AG09309 (cell line): Measurements from ENCODE around the gene NPHP1.
"Not testable (repeated sequence)": the region's sequence is repeated elsewhere in the genome, so short reads cannot be mapped to it uniquely, and the experiment has no call there.

Source experiments
- DNase-seq: peaks from one replicate; pipeline ENCODE4 v3.0.0-alpha.2; 2010; ENCODE audit warnings: low read depth
- H3K4me3 ChIP-seq: 2 replicates; pipeline ENCODE4 v1.5.1; 2011; ENCODE audit warnings: mild to moderate bottlenecking, low read depth, low read length, moderate library complexity; ENCODE audit not compliant: control insufficient read depth
- CTCF ChIP-seq: IDR thresholded peaks from 2 replicates; pipeline ENCODE4 v1.5.1; 2011; ENCODE audit warnings: mild to moderate bottlenecking, low read depth, low read length, inconsistent platforms; ENCODE audit not compliant: insufficient read depth, control insufficient read depth; ENCODE audit errors: missing control alignments

Gene NPHP1

GRCh38 chr2:110115291-110116032 lies 89.4 kb downstream of the NPHP1 start, which contains the start of gene MALL:
Gene MALL, minus strand, starts transcription at chr2:110115822. Its CDS starts 30 bp downstream, at chr2:110115792.
- no peak for DNase-seq
- peak within 1 kb of the TSS; percentile 52 for H3K4me3 ChIP-seq
- TF ChIP-seq CTCF: no peak

DNA sequence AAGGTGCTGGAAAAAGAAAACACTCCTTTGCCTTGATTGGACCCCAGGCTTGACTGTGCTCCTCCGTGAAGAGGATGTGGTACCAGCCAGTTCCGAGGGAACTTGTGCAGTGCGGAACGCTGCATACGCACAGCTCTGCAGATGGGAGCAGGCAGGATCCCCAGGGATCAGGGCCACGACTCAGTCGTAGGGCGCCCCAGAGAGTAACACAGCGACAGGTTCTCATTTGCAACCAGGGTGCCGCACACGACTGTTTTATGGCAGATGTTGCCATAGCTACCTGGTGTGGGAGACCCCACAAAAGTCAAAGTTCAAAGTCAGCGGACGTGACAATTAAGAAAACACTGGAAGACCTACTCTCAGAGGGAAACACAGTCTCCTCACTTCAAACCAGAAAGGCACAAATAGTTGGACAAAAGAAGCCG lies 90.0 kb downstream of the NPHP1 start:
- no peak for TF ChIP-seq CTCF
- no peak for DNase-seq
- peak overlapping the region; percentile 52 for H3K4me3 ChIP-seq

DNA sequence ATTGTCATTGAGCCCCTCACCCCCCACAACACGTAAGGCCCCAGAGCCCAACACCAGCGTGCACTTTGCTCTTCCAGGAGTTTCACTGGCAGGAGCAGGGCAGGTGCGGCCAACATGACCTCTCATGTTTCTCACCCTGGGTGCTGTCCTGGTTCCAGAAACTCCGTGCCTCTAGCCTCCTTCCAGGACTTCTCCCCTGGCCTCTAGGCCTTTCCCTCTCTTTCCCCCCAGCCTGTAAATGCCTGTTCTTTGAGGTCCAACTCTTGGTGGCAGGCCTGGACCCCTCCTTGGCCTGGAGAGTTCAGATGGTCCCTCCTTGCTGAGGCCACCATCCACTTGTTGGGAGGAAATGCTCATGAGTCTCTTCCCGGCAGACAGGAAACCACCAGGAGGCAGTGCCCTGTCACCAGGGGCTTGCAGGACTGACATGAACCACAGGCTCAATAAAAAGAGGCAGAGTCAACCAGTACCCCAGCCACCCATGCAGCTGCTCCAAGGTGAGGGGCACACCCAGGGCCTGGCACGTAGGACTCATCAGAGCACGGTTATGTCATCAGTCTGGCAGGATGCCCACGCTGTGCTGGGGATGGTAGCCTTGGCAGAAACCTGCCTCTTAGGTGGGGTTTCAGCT lies 90.7 kb downstream of the NPHP1 start:
- TF ChIP-seq CTCF: peak; percentile 20
- H3K4me3 ChIP-seq: peak overlapping the region; percentile 52
- no peak for DNase-seq

DNA sequence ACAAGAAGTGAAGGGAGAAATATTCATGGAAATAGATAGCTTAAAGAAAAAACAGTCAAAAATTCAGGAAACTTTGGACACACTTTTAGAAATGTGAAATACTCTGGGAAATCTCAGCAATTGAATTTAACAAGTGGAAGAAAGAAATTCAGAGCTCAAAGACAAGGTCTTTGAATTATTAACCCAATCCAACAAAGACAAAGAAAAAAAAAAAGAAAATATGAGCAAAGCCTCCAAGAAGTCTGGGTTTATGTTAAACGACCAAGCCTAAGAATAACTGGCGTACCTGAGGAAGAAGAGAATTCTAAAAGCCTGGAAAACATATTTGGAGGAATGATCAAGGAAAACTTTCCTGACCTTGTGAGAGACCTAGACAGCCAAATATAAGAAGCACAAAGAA lies 96.5 kb downstream of the NPHP1 start:
- H3K4me3 ChIP-seq, DNase-seq: not testable (repeated sequence)

DNA sequence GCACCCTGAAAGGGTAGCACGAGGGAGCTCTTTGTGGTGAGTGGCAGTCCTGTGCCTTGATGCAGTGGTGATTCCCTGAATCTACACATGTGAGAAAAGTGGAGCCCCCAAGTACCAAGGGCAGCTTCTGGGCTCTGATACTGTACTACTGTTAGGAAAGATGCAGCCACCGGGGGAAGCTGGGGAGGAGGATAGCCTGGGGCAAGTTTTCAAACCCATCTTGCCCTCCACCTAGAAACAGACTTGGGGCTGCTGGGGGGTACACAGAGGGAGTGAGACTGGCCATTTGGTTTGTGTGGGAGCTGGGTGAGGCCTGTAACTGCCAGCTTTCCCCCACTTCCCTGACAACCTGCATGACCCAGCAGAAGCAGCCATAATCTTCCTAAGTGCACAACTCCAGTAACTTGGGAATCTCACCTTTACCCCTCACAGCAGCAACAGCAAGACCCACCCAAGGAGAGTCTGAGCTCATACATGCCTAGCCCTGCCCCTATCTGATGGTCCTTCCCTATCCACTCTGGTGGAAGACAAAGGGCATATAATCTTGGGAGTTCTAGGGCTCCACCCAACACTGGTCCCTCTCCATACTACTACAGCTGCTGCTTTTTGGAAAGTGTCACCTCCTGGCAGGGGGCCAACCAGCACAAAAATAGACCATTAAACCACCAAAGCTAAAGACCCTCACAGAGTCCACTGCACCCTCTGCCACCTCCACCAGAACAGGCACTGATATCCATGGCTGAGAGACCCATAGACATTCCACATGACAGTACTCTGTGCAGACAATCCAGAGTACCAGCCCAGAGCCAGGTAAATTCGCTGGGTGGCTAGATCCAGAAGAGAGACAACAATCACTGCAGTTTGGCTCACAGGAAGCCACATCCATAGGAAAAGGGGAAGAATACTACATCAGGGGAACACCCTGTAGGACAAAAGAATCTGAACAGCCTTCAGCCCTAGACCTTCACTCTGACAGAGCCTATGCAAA lies 97.4 kb downstream of the NPHP1 start:
- H3K4me3 ChIP-seq: no peak overlapping the region
- no peak for TF ChIP-seq CTCF
- no peak for DNase-seq

- no peak for TF ChIP-seq CTCF
- no peak overlapping the region for H3K4me3 ChIP-seq
- DNase-seq: peak; percentile 95
These were observed 98.2 kb downstream of the NPHP1 start for GRCh38 chr2:110106642-110107041.
